Peyer's patch (tissue), 4 donors: ENCODE data around the gene ABR. TPM values are rescaled to one million over a fixed set of nuclear protein-coding genes. Genes with fewer than 3 reads are reported as not detected.
"Not testable (repeated sequence)": the region's sequence is repeated elsewhere in the genome, so short reads cannot be mapped to it uniquely, and the experiment has no call there.

Experiments used
- DNase-seq, 3 donors: peaks; one replicate each; pipeline ENCODE4 v3.0.0-alpha.2; 2017 to 2019
- H3K27ac ChIP-seq, 4 donors: fragments of 200-600 bp; sonication (generic); one replicate each; pipeline ENCODE4 v1.5.1; 2016 to 2019
- H3K27me3 ChIP-seq, 2 donors: fragments of 200-600 bp; sonication (generic); one replicate each; pipeline ENCODE4 v1.5.1; 2019
- H3K36me3 ChIP-seq, 3 donors: fragments of 200-600 bp; sonication (generic); one replicate each; pipeline ENCODE4 v1.5.1; 2016 to 2019
- H3K4me1 ChIP-seq, 4 donors: fragments of 200-600 bp; sonication (generic); one replicate each; pipeline ENCODE4 v1.5.1; 2016 to 2019
- H3K4me3 ChIP-seq, 4 donors: fragments of 200-600 bp; sonication (generic); 1 replicate in 3 of 4; 2 replicates in 1 of 4; pipeline ENCODE4 v1.5.1; 2016 to 2019; ENCODE audit warnings: mild to moderate bottlenecking in 1 of 4
- H3K9me3 ChIP-seq, 4 donors: fragments of 200-600 bp; sonication (generic); one replicate each; pipeline ENCODE4 v1.5.1; 2016 to 2019; ENCODE audit warnings: mild to moderate bottlenecking in 1 of 4
- CTCF ChIP-seq, 6 experiments: fragments of 450-650 bp in 4 of 6; fragments of 200-600 bp in 2 of 6; sonication (generic) in 1 of 6; IDR thresholded peaks; one replicate each; pipeline ENCODE4 v1.5.1; 2017 to 2019; ENCODE audit warnings: antibody characterized with exemption in 6 of 6, mild to moderate bottlenecking in 3 of 6, moderate library complexity in 1 of 6
- POLR2A ChIP-seq, 2 donors: fragments of 450-650 bp; IDR thresholded peaks; one replicate each; pipeline ENCODE4 v1.5.1; 2017; ENCODE audit warnings: antibody characterized with exemption in 2 of 2, mild to moderate bottlenecking in 2 of 2, moderate library complexity in 2 of 2
- total RNA-seq, 4 donors: library from RNA; depleted of rRNA; stranded (reverse); fragments of >200 nt; gene quantifications; one replicate each; pipeline ENCODE4 v1.1.0, GENCODE V29; 2016

The ABR gene
- total RNA-seq, 4 donors from 2014 or later: 220 to 753 (median 440) TPM

- peak within 1 kb of the TSS; percentile 79 to 86 (median 82) for H3K27ac ChIP-seq
- peak; percentile 92 to 96 (median 94) for DNase-seq
- peaks cover 0 to 12% (median 0%) of the 10 kb centered on the region in 4 donors for H3K9me3 ChIP-seq
- peaks cover 0 to 24% (median 0%) of the 10 kb centered on the region in 3 donors for H3K36me3 ChIP-seq
- H3K4me1 ChIP-seq: peaks cover 0 to 30% (median 10%) of the 10 kb centered on the region in 4 donors
- H3K4me3 ChIP-seq: peak within 1 kb of the TSS; percentile 72 to 93 (median 84)
- TF ChIP-seq CTCF (IDR thresholded peaks at IDR 0.05) (peak; percentile 90 to 98 (median 97)), POLR2A (IDR thresholded peaks at IDR 0.05) (peak; percentile 72 to 76)
- H3K27me3 ChIP-seq: no peaks in the 10 kb centered on the region
Observed at GRCh38 chr17:996554-997344, 183.0 kb downstream of the ABR start, which contains the start of gene TIMM22. TSS of gene TIMM22 (plus strand) at chr17:997129. CDS start at chr17:997143, 14 bp downstream.

GRCh38 chr17:995324-995723 lies 184.5 kb downstream of the ABR start:
- Histone ChIP-seq H3K36me3 (peaks cover 0 to 10% (median 0%) of the 10 kb centered on the region in 3 donors), H3K4me1 (peaks cover 0 to 20% (median 10%) of the 10 kb centered on the region in 4 donors), H3K9me3 (peaks cover 0 to 12% (median 0%) of the 10 kb centered on the region in 4 donors)
- not testable (repeated sequence) for H3K27me3 ChIP-seq, DNase-seq, H3K27ac ChIP-seq, H3K4me3 ChIP-seq

GRCh38 chr17:992933-993332 lies 186.8 kb downstream of the ABR start:
- Histone ChIP-seq H3K4me1 (peaks cover 0 to 10% (median 7%) of the 10 kb centered on the region in 4 donors), H3K27ac (no peak overlapping the region), H3K36me3 (no peaks in the 10 kb centered on the region), H3K4me3 (no peak overlapping the region), H3K9me3 (peaks cover 0 to 12% (median 0%) of the 10 kb centered on the region in 4 donors), H3K27me3 (no peaks in the 10 kb centered on the region)
- no peak for TF ChIP-seq POLR2A (IDR thresholded peaks at IDR 0.05)
- no peak for TF ChIP-seq CTCF (IDR thresholded peaks at IDR 0.05)
- DNase-seq: no peak

GRCh38 chr17:988561-988960 lies 191.2 kb downstream of the ABR start:
- Histone ChIP-seq H3K4me3 (no peak overlapping the region), H3K27me3 (no peaks in the 10 kb centered on the region), H3K4me1 (no peaks in the 10 kb centered on the region), H3K9me3 (peaks cover 0 to 7% (median 0%) of the 10 kb centered on the region in 4 donors), H3K27ac (no peak overlapping the region), H3K36me3 (no peaks in the 10 kb centered on the region)
- no peak for DNase-seq
- TF ChIP-seq CTCF (IDR thresholded peaks at IDR 0.05) (no peak), POLR2A (IDR thresholded peaks at IDR 0.05) (no peak)

- H3K27me3 ChIP-seq: no peaks in the 10 kb centered on the region
- H3K36me3 ChIP-seq: no peaks in the 10 kb centered on the region
- H3K4me1 ChIP-seq: no peaks in the 10 kb centered on the region
- TF ChIP-seq CTCF (IDR thresholded peaks at IDR 0.05) (no peak), POLR2A (IDR thresholded peaks at IDR 0.05) (no peak)
- DNase-seq: no peak
- no peak overlapping the region for H3K27ac ChIP-seq
- no peak overlapping the region for H3K4me3 ChIP-seq
- H3K9me3 ChIP-seq: peaks cover 0 to 6% (median 0%) of the 10 kb centered on the region in 4 donors
Observed at GRCh38 chr17:987931-988330, 191.8 kb downstream of the ABR start.

- H3K36me3 ChIP-seq: no peaks in the 10 kb centered on the region
- no peak for TF ChIP-seq CTCF (IDR thresholded peaks at IDR 0.05)
- no peak for TF ChIP-seq POLR2A (IDR thresholded peaks at IDR 0.05)
- no peak overlapping the region for H3K4me3 ChIP-seq
- no peaks in the 10 kb centered on the region for H3K9me3 ChIP-seq
- no peak overlapping the region for H3K27ac ChIP-seq
- H3K4me1 ChIP-seq: no peaks in the 10 kb centered on the region
- DNase-seq: no peak
- H3K27me3 ChIP-seq: no peaks in the 10 kb centered on the region
Observed at GRCh38 chr17:986322-986929, 193.4 kb downstream of the ABR start.
